Measurements from ENCODE around the gene EPX.
"Not testable (repeated sequence)": the region's sequence is repeated elsewhere in the genome, so short reads cannot be mapped to it uniquely, and the experiment has no call there.

EPX gene, protein sequence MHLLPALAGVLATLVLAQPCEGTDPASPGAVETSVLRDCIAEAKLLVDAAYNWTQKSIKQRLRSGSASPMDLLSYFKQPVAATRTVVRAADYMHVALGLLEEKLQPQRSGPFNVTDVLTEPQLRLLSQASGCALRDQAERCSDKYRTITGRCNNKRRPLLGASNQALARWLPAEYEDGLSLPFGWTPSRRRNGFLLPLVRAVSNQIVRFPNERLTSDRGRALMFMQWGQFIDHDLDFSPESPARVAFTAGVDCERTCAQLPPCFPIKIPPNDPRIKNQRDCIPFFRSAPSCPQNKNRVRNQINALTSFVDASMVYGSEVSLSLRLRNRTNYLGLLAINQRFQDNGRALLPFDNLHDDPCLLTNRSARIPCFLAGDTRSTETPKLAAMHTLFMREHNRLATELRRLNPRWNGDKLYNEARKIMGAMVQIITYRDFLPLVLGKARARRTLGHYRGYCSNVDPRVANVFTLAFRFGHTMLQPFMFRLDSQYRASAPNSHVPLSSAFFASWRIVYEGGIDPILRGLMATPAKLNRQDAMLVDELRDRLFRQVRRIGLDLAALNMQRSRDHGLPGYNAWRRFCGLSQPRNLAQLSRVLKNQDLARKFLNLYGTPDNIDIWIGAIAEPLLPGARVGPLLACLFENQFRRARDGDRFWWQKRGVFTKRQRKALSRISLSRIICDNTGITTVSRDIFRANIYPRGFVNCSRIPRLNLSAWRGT

GRCh38 chr17:58192612-58193011, at the start of gene EPX:
TSS of gene EPX (plus strand) at chr17:58192726. CDS start at chr17:58192847, 121 bp downstream.
- no peak for DNase-seq

DNA sequence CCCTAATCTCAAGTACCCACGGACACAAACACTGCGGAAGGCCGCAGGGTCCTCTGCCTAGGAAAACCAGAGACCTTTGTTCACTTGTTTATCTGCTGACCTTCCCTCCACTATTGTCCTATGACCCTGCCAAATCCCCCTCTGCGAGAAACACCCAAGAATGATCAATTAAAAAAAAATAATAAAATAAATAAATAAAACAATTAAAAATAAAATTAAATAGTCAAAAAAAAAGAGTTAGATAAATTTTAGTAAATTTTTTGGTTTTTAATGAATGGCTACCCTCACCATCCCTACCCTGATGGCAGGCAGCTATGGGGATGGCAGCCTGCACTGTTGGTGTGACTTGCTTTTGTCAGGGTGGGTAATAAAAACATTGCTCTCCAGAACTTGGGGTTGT, 49.2 kb upstream of the EPX start:
- DNase-seq, result not testable (repeated sequence)

DNA sequence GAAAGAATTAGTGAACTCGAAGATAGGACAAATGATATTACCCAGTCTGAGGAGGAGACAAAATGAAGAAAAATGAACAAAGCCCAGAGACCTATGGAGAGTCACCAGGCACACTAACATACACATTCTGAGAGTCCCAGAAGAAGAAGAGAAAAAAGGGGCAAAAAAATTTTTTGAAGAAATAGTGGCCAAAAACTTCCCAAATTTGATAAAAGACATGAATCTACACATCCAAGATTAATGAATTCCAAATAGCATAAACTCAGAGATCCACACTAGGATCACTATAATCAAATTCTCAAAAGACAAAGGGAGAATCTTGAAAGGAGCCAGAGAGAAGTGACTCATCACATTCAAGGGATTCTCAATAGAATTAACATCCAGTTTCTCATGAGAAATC, 47.7 kb upstream of the EPX start:
- DNase-seq, result no peak

DNA sequence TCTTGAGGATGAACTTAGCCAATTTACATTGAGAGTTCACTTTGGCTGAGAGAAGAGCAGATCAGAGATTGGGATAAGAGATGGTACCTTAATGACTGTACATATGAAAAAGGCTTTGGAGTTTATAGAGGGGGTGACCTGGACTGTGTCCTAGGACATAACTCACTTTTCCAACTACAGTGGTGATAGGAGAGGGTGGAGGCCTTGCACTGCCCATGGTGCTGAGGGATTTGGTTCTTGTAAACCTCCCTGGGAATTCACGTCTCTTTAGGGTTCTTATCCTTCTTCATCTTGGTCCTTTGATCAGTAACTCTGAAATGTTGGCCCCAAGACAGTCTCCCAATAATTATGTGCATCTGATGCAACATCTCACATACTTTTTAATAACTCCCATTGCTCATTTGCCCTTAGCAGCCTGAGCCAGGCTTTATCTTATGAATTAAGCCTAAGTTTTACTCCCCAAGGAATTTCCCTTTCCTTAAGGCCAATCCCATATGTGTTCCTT, 44.5 kb upstream of the EPX start, which contains the start of gene OR4D1:
TSS of gene OR4D1 (plus strand) at position 455 of the 505 bp plus-strand sequence. CDS start 6,770 bp downstream, outside the sequence.
- DNase-seq, result no peak

- no peak for DNase-seq
Observed at GRCh38 chr17:58148609-58149008, 43.9 kb upstream of the EPX start.

GRCh38 chr17:58150394-58150793, 42.1 kb upstream of the EPX start:
- no peak for DNase-seq

DNA sequence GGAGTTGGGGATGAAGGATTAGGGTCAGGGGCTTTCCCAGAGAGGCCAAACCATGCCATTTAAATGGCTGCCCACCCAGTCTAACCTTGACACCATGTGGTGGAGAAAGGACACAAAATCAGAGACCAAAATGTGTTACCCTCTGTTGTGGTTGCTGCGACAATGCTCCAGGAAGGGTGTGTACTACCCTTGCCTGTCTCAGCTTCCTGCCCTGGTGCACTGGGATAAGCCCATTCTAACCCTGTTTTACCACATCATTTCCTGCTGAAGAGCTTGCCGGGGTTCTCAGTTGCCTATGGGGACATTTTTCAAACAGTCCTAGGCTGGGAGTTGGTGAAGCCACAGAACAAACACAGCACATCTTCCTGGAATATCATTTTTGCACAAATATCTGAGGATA, 39.5 kb upstream of the EPX start:
- peak in 1 of 2 donors; percentile 24 for DNase-seq

DNA sequence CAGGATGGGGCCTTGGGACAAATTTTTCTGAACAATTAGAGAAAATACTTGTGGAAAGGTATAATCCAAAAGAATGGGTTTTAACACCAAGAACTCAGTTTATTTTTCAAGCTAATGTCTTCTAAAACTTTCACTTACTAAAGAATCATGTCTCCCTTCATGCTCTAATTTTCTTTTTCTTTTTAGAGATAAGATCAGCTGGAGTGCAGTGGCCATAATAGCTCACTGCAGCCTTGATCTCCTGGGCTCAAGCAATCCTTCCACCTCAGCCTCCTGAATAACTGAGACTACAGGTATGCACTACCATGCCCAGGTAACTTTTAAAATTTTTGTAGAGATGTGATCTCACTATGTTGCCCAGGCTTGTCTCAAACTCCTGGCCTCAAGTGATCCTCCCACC, 38.9 kb upstream of the EPX start:
- DNase-seq, result no peak

DNA sequence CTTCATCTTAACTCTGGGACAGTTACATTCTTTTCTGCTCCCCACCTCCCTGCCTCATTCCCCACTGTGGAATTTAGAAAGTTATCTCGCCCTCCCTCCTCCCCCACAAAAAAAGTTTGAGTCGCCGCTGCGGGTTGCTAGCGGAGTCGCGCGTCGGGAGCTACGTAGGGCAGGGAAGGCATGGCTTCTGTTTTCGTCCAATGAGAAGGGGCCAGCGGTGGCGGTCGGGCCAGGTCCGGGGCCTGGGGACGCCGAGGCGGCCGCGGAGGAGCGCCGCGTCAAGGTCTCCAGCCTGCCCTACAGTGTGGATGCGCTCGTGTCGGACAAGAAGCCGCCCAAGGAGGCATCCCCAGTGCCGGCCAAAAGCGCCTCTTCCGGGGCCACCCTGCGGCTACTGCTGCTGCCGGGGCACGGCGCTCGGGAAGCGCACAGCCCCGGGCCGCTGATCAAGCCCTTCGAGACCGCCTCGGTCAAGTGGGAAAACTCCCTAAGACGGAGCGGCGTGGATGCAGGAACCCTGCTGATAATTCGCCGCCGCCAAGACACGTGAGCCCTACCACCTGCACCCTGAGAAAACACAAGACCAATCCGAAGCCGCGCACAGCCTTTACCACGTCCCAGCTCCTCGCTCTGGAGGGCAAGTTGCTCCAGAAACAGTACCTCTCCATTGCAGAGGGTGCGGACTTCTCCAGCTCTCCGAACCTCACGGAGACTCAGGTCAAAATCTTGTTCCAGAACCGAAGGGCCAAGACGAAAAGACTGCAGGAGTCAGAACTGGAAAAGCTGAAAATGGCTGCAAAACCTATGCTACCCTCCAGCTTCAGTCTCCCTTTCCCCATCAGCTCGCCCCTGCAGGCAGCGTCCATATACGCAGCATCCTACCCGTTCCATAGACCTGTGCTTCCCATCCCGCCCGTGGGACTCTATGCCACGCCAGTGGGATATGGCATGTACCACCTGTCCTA, 35.4 kb upstream of the EPX start:
- peak; percentile 48 to 50 for DNase-seq

DNA sequence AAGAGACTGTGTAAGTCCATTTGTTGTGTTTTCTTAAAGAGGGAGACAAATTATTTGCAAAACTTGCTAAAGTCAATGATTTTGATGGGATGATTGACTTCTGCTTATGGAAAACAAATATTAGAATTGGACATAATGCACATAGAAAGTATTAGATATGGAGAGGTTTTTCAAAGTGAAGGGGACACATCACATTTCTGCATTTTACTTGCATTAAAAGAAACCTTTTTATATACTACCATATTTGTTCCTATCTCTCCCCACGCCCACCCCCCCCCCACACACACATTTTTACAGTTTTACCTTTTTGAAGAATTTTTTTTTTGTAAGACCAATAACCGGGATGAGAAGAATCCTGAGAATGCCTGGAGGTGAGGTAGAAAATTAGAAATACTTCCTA, 34.3 kb upstream of the EPX start:
- DNase-seq, result no peak

DNA sequence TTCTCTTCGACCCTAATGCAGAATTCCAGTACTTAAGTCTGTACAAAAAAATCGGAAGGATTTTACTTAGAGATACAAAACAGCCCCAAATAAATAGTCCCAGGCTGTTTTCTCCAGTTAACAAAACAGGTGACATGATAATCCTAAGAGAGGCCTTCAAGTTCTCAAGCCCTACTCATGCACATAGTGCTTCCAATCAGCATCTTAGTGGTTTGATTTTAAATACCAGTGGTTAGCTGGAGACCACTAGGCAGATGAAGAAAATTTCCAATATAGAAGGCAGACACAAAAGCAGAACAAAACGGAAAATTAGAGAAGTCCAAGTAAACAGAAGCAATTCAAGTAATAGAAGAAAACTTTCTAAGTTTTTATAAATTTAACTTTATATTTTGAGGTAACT, 31.0 kb upstream of the EPX start:
- no peak for DNase-seq

DNA sequence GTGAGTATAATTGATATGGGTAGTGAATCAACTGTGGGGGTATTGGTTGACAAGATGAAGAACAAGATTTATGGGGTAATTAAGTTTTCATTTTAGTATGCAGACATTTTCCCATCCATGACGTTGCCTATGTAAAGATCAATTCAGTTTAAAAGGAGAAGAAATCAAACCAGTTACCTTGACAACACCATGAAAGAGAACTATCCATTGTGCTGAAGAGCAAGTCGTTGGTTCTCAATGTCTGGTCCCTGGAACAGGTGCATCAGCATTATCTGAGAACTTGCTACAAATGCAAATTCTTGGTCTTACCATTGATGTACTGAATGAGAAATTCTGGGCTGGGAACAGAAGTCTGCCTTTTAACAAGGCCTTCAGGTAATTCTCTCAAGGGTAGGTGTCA, 26.5 kb upstream of the EPX start:
- DNase-seq, result no peak

GRCh38 chr17:58166682-58167081, 25.8 kb upstream of the EPX start, which contains the start of gene OR4D2:
TSS of gene OR4D2 (plus strand) at chr17:58166982. CDS start at chr17:58169656, 2,674 bp downstream.
- DNase-seq, result no peak

DNA sequence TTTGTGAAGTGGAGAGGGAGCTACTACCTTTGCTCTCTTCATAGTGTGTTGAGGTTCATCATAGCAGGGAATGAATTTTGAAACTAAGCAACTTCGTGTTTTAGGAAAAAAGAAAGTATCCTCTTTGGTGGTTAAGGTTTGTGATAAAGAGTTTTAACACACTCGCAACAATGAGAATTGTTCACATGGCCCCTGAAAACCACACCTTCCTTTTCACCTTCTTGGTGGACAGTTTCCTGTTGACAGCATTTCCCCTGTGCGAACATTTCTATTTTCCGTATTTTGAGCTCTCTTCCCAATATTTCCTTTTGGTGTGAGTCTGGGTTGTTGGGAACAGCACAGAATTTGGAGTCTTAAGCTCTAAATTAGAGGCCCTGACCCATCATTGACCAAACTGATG, 21.9 kb upstream of the EPX start:
- no peak for DNase-seq

GRCh38 chr17:58172369-58173071, 20.0 kb upstream of the EPX start:
- peak in 1 of 2 donors; percentile 22 for DNase-seq

GRCh38 chr17:58174871-58175270, 17.7 kb upstream of the EPX start:
- no peak for DNase-seq

- DNase-seq, result no peak
Observed at GRCh38 chr17:58176200-58176599, 16.3 kb upstream of the EPX start.

GRCh38 chr17:58181796-58182195, 10.7 kb upstream of the EPX start:
- DNase-seq, result no peak

DNA sequence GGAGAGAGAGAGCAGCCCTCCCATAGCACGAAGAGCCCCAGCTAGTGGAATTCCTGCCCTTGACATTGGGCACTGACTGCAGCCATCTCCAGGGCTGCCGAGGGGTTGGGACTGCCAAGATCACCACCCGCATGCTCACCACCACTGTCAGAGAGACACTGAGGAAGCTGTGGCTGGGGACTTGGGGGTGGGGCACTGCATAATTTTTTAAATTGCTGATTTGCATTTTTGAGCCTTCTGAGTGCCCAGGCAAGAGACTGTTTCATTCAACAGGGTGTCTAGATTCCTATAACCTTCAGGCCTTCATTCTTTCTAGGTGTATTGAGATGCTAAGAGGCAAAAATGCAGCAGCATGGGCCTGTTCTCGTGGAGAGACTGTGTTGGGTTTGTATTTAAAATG, 9.0 kb upstream of the EPX start:
- no peak for DNase-seq

DNA sequence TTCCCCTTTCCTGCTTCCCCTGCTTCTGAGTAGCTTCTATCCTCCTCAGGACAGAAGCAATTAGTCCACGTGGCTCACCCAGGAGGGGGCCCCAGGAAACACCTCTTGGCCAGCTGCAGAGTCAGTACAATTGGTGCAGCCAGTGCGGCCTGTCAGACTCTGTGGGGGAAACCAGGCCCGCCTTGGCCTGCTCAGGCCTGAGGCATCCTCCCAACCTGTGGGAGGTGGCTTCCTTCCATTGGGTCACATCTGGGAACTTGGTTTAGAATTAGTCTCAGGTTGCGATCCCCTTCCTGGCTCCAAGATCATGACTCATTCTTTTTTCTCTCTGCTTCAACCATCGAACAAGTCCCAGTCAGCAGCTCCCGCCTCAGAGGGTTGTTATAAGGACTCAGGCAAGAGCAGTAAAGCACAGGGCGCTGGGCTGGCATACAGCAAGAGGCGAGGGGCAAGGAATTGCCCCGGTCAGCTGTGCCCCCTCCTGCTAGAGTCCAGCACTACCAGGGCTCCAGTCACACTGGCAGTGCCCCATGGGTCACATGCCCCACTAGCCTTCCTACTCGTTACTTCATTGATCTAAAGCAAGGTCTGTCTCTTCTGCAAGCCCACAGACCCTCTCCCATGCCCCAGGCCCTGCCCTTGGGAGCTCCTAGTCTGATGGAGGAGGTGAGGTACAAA, 8.1 kb upstream of the EPX start:
- DNase-seq, result no peak

DNA sequence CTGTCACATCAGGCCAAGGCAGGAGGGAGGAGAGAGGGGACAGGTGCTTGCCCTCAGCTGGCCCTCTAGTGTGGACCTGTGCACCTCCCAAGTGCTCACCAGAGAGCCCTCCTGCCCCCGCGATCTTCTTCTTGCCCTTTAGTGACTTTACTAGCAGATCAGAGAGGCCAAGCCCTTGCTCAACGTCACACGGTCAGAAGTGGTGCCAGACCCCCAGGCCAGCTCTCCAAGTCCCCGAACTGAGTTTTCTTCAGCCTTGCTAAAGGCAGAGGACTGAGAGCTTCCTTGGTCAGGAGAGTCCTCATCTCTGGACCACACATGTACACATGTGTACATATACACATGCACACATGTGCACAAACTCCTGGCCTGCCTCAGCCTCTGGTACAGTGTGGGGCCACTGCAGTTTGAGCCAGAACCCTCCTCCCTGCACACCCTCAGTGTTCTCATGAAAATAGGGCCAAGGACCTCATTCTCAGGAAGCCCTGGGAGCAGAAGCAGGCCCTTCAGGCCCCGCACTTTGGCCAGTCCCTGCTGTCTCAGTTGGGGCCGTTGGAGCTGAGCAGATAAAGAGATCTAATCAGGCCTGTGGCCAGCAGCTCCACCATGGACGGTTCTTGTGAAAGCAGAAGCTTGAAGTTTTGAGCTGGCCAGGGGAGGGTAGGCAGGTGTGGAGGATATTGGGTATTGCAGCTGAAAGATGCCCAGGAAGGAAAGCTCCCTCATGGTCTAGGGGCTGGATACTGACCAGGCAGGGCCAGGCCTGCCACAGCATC, 7.4 kb upstream of the EPX start:
- DNase-seq, result no peak

All from stimulated activated CD4-positive, alpha-beta T cell treated with anti-CD3 and anti-CD28 coated beads, Interleukin-2, amount 100 ng/mL, for 48 hours (primary cell).